GM12872 (cell line): ENCODE measurements around the gene ALG3.

Source experiments
- TF ChIP-seq, protein P1 (sequence below): IDR thresholded peaks from 3 replicates; pipeline ENCODE4 v1.5.1; 2011; ENCODE audit warnings: low read depth, mild to moderate bottlenecking, low read length, moderate library complexity; ENCODE audit not compliant: insufficient read depth

The ALG3 gene

DNA sequence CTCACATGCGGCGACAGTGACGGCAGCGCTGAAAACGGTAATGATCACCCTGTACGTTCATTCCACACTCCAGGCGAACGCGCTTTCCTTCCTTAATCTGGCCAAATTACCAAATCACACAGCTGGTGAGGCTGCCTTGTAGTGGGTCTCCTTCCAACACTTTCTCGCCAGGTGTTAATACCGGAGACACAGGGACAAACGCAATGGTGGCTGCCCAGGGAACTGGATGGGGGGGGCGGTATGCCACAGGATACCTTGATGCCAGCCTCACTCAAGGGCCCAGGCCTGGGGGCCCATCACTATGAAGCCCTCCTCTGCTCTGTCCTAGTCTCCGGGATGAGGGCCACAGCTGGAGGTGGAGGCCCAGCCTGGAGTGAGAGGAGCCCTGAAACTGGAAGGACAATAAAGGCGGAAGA is 14.0 kb upstream of the ALG3 start:
- TF ChIP-seq, protein P1, sequence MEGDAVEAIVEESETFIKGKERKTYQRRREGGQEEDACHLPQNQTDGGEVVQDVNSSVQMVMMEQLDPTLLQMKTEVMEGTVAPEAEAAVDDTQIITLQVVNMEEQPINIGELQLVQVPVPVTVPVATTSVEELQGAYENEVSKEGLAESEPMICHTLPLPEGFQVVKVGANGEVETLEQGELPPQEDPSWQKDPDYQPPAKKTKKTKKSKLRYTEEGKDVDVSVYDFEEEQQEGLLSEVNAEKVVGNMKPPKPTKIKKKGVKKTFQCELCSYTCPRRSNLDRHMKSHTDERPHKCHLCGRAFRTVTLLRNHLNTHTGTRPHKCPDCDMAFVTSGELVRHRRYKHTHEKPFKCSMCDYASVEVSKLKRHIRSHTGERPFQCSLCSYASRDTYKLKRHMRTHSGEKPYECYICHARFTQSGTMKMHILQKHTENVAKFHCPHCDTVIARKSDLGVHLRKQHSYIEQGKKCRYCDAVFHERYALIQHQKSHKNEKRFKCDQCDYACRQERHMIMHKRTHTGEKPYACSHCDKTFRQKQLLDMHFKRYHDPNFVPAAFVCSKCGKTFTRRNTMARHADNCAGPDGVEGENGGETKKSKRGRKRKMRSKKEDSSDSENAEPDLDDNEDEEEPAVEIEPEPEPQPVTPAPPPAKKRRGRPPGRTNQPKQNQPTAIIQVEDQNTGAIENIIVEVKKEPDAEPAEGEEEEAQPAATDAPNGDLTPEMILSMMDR: no peak

DNA sequence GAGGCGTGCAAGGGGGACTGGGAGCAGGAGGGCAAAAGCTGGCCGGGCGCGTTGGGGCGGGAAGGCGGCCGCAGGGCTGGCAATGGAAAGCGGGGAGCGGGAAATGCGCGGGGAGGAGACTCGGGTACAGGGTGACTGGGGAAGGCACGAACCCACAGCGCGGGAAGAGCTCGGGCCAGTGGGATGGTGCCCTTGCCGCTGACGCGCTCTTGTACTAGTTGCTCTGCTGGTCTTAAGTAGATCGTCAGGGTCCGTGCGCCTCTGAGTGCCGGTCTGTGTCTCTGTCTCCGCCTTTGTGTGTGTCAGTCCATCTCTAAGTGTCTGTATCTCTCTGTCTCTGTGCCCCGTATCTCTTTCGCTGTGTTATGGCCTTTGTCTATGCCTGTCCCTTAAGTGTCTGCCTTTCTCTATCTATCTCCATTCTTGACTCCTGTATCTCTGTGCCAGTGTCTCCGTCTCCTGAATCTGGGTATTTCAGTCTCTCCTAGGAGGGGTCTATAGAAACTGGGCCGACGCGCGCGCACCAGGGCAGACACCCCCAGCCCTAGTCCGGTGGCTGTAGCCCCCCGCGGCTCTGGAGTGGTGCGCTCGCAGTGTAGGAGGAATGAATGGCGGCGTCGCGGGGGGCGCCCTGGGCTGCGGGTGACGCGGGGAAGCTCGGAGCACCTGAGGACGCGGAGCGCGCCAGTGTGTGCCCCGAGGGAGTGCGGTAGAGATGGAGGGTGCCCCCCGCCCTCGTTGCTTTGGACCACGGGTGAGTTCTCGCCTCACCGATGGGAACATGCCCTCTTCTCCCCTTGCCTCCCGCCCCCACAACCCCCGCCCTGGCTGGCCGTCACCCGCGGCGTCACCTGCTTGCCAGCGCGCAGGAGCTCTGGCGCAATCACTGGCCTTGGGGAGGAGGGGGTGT is 13.3 kb upstream of the ALG3 start:
- TF ChIP-seq, protein P1: no peak

DNA sequence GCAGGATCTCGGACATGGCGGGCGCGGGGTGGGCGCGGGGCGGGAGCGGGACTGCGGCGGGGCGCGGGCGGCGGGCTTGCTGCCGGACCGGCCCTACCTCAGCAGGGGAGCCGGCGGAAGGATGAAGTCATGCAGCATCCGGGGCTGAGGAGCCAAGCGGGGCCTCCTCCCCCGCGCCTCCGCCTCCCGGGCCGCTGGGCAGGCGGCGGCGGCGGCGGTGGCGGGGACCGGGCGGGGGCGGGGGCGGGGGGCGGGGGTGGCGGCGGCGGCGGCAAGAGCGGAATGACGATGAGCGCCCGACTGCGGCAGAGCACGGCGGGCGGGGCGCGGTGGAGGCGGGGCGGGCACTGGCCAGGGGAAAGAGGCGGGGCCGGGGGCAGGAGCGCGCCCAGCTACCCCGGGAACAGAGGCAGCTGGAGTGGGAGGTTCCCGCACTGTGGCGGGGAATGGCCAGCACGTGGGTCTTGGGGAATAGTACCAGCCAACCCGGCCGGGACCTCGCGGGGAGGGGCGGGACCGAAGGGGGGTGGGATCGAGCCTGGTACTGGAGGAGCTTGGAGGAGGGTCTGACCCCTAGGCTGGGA is 12.6 kb upstream of the ALG3 start, which contains the start of gene CAMK2N2:
Gene CAMK2N2 (minus strand): TSS at position 284 of the 584 bp plus-strand sequence. CDS start 268 bp downstream, at position 16.
- TF ChIP-seq, protein P1: no peak

DNA sequence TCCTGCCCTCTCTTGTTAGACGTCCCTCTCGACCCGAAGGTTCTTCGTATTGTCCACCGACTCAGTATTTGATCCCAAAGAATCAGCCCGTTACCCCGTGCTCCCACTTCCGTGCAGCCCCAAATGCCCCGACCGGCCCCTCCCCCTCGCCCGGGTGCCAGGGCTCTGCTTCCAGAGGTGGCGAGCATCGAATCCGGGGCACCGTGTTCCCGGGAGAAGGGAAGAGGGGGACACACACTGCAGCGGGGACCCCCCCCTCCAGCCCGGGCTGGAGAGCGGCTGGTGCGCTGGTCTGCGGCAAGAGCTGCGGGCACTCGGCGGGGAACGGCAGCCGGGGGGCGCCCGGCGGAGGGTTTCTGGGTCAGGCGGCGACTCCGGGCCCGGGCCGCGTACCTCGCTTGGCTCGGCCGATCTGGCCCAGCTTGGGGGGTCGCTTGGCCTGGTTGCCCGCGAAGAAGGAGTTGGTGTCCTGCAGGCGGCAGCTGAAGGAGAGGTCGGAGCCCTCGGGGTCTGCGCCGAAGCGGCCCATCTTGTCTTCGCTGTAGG is 12.0 kb upstream of the ALG3 start:
- TF ChIP-seq, protein P1: no peak

DNA sequence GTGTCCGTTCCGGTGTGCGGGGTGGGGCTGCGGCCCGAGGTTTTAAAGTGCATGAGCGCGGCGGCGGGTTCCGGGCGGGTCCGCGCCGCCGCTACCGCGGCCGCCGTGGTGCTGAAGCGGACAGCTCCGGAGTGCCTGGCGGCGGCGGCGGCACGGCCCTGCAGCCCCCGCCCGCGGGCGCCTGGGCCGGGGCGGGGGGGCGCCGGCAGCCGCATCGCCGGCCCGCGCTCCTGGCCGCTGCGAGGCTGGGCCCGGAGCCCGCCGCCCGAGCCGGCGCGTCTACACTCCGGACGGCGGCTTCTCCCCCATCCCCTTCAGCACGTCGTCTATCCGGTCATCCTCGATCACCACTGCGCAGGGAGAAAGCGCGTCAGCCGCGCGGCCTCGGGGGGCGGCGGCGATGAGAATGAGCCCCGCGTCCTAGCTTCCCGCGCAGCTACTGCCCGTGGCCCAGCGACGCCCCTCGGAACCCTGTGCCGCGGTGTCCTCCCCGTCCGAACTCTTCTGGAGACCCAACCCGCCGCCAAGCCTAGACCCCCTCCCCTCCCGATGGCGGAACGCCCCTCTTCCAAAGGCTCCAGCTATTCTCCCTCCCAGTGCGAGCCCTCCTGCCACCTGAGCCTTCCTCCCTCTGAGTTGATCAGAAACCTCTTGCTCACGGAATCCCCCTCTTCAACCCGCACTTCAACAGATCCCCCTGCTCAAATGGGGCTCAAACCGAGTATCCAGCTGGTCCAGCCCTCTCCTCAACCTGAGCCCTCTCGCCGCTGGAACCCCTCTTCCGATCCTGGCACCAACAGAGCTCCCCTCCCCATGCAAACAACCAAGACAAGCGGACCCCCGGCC is 11.3 kb upstream of the ALG3 start:
- TF ChIP-seq, protein P1: no peak

DNA sequence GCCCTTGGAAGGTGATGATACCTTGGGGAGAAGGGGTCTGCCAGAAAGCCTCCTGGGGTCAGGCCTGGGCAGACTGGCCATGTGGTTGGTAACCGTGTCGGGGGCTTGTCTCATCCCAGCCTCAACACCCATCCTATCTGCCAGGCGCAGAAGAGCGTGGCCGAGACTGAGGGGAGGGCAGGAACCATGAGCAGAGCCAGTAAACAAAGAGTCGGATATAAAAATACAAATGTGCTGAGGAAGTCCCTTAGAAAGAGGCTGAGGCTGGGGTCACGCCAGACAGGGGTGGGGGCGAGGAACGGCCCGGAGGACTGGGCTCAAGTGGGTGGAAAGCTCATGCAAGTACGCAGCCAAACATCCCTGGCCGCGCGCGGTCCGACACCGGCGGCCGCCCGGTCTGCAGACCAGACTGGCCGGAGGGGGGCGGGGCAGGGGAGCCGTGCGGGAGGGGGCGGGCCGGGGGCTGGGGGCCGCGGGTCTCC is 10.7 kb upstream of the ALG3 start:
- TF ChIP-seq, protein P1: no peak

DNA sequence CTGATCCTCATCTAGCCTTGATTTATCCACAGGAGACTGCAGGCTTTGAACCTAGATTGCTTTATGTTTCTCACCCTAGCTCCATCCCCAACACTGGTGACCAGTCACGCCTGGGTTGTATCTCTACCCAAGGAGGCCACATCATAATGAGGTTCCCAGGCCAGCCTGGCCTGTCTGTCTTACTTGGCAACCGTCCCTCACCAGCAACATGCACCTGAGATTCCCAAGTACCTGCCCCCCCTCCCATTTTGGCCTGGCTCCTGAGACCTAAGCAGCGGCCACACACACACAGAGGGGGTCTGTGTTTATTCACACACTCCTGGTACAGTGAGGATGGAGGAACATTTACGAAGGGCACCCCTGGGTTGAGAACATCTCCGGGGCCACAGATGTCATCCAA is 10.2 kb upstream of the ALG3 start:
- TF ChIP-seq, protein P1: no peak
